Muscle layer of duodenum (tissue), 2 donors: Measurements from ENCODE around the gene MAP3K1.
A peak's percentile ranks its signal among the peaks of the same experiment; 100 is the strongest.

Source experiments
- H3K27ac ChIP-seq: one replicate; pipeline ENCODE4 v1.7.0; 2013; ENCODE audit warnings: mild to moderate bottlenecking, low read length
- H3K27me3 ChIP-seq: one replicate; pipeline ENCODE4 v1.7.0; 2013; ENCODE audit warnings: low read depth, mild to moderate bottlenecking, control low read depth, low read length
- H3K36me3 ChIP-seq, 2 donors: one replicate each; pipeline ENCODE4 v1.7.0; 2013; ENCODE audit warnings: low read length in 2 of 2, control low read depth in 1 of 2, mild to moderate bottlenecking in 1 of 2; ENCODE audit not compliant: insufficient read depth in 2 of 2, control insufficient read depth in 1 of 2
- H3K4me1 ChIP-seq, 2 donors: one replicate each; pipeline ENCODE4 v1.7.0; 2013; ENCODE audit warnings: low read length in 2 of 2, mild to moderate bottlenecking in 2 of 2, control low read depth in 1 of 2, moderate library complexity in 1 of 2; ENCODE audit not compliant: insufficient read depth in 2 of 2, control insufficient read depth in 1 of 2
- H3K4me3 ChIP-seq, 2 donors: one replicate each; pipeline ENCODE4 v1.7.0; 2013; ENCODE audit warnings: low read length in 2 of 2, low read depth in 1 of 2, mild to moderate bottlenecking in 1 of 2
- H3K9me3 ChIP-seq, 2 donors: one replicate each; pipeline ENCODE4 v1.7.0; 2013; ENCODE audit warnings: low read length in 2 of 2, control low read depth in 1 of 2, mild to moderate bottlenecking in 1 of 2; ENCODE audit not compliant: control insufficient read depth in 1 of 2
- donor health status: healthy.

MAP3K1 gene

GRCh38 chr5:56849671-56850070, 34.3 kb downstream of the MAP3K1 start:
- no peak overlapping the region for H3K27ac ChIP-seq
- no peaks in the 10 kb centered on the region for H3K9me3 ChIP-seq
- H3K4me3 ChIP-seq: no peak overlapping the region
- no peaks in the 10 kb centered on the region for H3K36me3 ChIP-seq
- peaks cover 8 to 27% of the 10 kb centered on the region in 2 donors for H3K4me1 ChIP-seq
- H3K27me3 ChIP-seq: no peaks in the 10 kb centered on the region

DNA sequence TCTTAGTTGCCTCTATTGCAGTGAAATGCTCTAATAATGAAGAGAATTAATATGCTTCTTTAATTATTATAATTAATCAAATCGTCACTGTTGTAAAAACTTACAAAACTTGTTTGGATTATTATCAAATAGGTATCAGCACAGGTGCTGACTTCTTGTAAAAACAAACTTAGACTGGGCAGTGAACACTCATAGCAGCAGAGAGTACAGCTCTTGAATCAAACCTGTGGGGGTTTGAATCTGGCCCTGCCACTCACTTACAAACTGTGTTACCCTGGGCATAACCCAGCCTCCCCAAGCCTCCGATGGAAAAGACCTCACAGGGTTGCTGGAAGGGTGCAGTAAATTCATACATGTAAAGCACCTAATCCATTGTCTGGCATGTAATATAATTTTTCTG, 35.1 kb downstream of the MAP3K1 start:
- no peak overlapping the region for H3K27ac ChIP-seq
- no peaks in the 10 kb centered on the region for H3K27me3 ChIP-seq
- peaks cover 8 to 35% of the 10 kb centered on the region in 2 donors for H3K4me1 ChIP-seq
- no peaks in the 10 kb centered on the region for H3K36me3 ChIP-seq
- H3K4me3 ChIP-seq: no peak overlapping the region
- H3K9me3 ChIP-seq: no peaks in the 10 kb centered on the region

GRCh38 chr5:56851258-56851941, 36.1 kb downstream of the MAP3K1 start:
- no peaks in the 10 kb centered on the region for H3K36me3 ChIP-seq
- no peaks in the 10 kb centered on the region for H3K9me3 ChIP-seq
- no peaks in the 10 kb centered on the region for H3K27me3 ChIP-seq
- peak overlapping the region in 1 of 2 donors; percentile 5 for H3K4me3 ChIP-seq
- H3K4me1 ChIP-seq: peaks cover 11 to 39% of the 10 kb centered on the region in 2 donors
- H3K27ac ChIP-seq: no peak overlapping the region

DNA sequence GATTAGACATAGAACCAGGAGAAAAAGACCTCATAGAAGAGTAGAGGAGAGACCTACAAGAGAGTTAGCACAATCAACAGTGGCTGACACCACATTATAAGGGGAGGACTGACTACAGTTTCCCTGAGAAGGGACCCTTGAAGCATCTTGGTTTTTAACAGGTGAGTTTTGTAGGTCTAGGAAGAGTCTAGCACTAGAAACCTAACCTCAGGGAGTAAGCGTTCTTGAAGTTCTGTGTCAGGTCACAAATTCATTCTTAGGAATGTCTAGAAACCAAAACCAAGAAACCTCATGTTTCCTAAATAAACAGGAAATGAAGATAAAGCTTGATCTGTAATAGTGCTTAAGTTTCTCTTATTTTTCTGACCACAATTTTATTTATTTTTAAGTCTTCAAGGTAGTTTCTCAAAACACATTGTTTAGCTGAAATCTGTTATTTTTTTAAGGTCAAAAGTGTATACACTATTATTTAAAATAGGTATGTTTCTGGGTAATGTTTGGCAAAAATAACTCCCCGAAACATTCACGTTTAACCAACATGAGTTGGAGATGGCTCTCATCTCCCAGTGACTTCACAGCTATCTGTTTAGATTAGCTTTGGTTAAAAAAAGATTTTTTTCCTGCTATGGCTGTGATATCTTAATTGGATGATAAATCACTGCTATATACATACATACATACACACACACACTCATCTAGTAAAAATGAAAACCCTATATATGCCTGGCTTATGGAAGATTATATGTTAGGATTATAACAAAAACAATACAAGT, 37.1 kb downstream of the MAP3K1 start:
- H3K9me3 ChIP-seq: no peaks in the 10 kb centered on the region
- H3K4me1 ChIP-seq: peaks cover 18 to 39% of the 10 kb centered on the region in 2 donors
- no peaks in the 10 kb centered on the region for H3K27me3 ChIP-seq
- no peak overlapping the region for H3K27ac ChIP-seq
- peak overlapping the region in 1 of 2 donors; percentile 5 for H3K4me3 ChIP-seq
- H3K36me3 ChIP-seq: no peaks in the 10 kb centered on the region

DNA sequence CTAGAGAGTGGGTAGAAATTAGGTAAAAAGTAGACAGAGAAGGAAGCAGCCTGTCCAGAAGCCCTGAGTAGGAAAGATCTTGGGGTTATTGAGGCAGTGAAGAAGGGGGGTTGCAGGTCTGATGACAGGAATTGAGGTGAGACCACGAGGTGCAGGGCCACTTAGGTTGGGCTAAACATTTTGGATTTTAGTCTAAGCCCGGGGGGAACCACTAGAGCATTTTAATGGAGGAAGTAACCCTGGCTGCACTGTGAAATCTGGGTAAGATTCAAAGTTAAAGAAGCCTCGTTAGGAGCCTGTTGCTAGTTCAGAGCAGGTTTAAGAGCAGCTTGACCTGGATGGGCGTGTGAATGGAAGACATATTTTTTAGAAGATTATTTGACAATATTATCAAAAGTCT, 38.3 kb downstream of the MAP3K1 start:
- no peaks in the 10 kb centered on the region for H3K36me3 ChIP-seq
- no peaks in the 10 kb centered on the region for H3K9me3 ChIP-seq
- H3K27me3 ChIP-seq: no peaks in the 10 kb centered on the region
- no peak overlapping the region for H3K27ac ChIP-seq
- H3K4me3 ChIP-seq: no peak overlapping the region
- peaks cover 18 to 36% of the 10 kb centered on the region in 2 donors for H3K4me1 ChIP-seq

GRCh38 chr5:56854920-56855319, 39.6 kb downstream of the MAP3K1 start:
- H3K4me1 ChIP-seq: peaks cover 10 to 31% of the 10 kb centered on the region in 2 donors
- H3K4me3 ChIP-seq: no peak overlapping the region
- no peaks in the 10 kb centered on the region for H3K27me3 ChIP-seq
- no peaks in the 10 kb centered on the region for H3K9me3 ChIP-seq
- H3K27ac ChIP-seq: no peak overlapping the region
- peaks cover 0 to 4% of the 10 kb centered on the region in 2 donors for H3K36me3 ChIP-seq

- Histone ChIP-seq H3K4me1 (peaks cover 10 to 22% of the 10 kb centered on the region in 2 donors), H3K27ac (no peak overlapping the region), H3K36me3 (peaks cover 5 to 9% of the 10 kb centered on the region in 2 donors), H3K9me3 (no peaks in the 10 kb centered on the region), H3K4me3 (no peak overlapping the region), H3K27me3 (no peaks in the 10 kb centered on the region)
Observed at GRCh38 chr5:56856541-56857178, 41.3 kb downstream of the MAP3K1 start.

DNA sequence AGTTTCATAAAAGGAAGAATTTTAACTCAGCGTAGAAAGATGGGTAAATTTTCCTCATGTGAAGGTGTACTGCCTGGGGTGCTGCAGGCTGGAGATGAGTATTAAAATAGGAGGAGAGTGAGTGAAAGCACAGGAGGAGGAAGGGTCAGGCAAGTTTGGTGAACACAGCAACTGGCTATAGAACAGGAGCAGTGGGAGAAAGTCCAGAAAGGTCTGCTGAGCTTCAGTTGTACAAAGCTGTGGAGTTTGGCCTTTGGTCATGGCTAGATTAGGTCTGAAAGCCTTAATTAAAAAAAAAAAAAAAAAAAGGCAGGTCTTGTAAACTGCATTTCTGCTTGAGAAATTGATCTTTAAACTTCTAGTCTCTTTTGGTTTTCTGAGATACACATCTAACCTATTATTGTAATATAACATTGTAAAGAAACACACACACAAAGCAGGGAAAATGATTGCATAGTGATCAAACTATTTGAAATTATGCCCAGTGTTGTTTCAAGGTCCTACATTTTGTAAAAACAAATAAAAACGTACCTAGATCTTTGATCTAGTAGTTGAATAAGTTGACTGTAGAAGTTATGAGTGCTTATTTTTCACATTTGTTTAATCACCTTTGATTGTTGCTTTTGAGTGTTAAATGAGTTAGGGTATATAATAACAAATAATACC, 43.6 kb downstream of the MAP3K1 start:
- H3K36me3 ChIP-seq: peaks cover 9 to 14% of the 10 kb centered on the region in 2 donors
- no peaks in the 10 kb centered on the region for H3K9me3 ChIP-seq
- H3K27me3 ChIP-seq: no peaks in the 10 kb centered on the region
- no peak overlapping the region for H3K27ac ChIP-seq
- H3K4me1 ChIP-seq: peaks cover 10 to 16% of the 10 kb centered on the region in 2 donors
- no peak overlapping the region for H3K4me3 ChIP-seq

- no peaks in the 10 kb centered on the region for H3K27me3 ChIP-seq
- H3K4me3 ChIP-seq: no peak overlapping the region
- H3K9me3 ChIP-seq: no peaks in the 10 kb centered on the region
- no peak overlapping the region for H3K27ac ChIP-seq
- H3K4me1 ChIP-seq: peaks cover 0 to under 1% of the 10 kb centered on the region in 2 donors
- H3K36me3 ChIP-seq: peaks cover 18 to 19% of the 10 kb centered on the region in 2 donors
Observed at GRCh38 chr5:56861893-56862485, 46.6 kb downstream of the MAP3K1 start.

- H3K36me3 ChIP-seq: peaks cover 18 to 21% of the 10 kb centered on the region in 2 donors
Observed at GRCh38 chr5:56862909-56863308, 47.6 kb downstream of the MAP3K1 start.

More at GRCh38 chr5:56862909-56863308, 47.6 kb downstream of the MAP3K1 start:
- H3K9me3 ChIP-seq: no peaks in the 10 kb centered on the region
- no peak overlapping the region for H3K4me3 ChIP-seq
- H3K27ac ChIP-seq: no peak overlapping the region
- no peaks in the 10 kb centered on the region for H3K27me3 ChIP-seq
- H3K4me1 ChIP-seq: no peaks in the 10 kb centered on the region
